SK-N-SH (cell line): ENCODE data around the gene STARD10.
A peak's percentile ranks its signal among the peaks of the same experiment; 100 is the strongest.

Experiments used
- CHD2 ChIP-seq: fragments of 150-350 bp; IDR thresholded peaks from 2 replicates; pipeline ENCODE4 v1.6.1; 2018; ENCODE audit warnings: low read length; ENCODE audit not compliant: partially characterized antibody
- POLR2AphosphoS5 ChIP-seq: IDR thresholded peaks from 2 replicates; pipeline ENCODE4 v1.6.1; 2012; ENCODE audit warnings: low read depth, low read length
- SIN3A ChIP-seq: IDR thresholded peaks from 2 replicates; pipeline ENCODE4 v1.6.1; 2012; ENCODE audit warnings: low read depth, mild to moderate bottlenecking, low read length, moderate library complexity, borderline replicate concordance
- TAF1 ChIP-seq: IDR thresholded peaks from 2 replicates; pipeline ENCODE4 v1.6.1; 2012; ENCODE audit warnings: low read depth, mild to moderate bottlenecking, low read length, moderate library complexity, borderline replicate concordance
- TF ChIP-seq, protein P1 (sequence below): fragments of 200-600 bp; sonication (generic); IDR thresholded peaks from 2 replicates; pipeline ENCODE4 v1.6.1; 2017; ENCODE audit warnings: antibody characterized with exemption, mild to moderate bottlenecking, moderate library complexity

DNA sequence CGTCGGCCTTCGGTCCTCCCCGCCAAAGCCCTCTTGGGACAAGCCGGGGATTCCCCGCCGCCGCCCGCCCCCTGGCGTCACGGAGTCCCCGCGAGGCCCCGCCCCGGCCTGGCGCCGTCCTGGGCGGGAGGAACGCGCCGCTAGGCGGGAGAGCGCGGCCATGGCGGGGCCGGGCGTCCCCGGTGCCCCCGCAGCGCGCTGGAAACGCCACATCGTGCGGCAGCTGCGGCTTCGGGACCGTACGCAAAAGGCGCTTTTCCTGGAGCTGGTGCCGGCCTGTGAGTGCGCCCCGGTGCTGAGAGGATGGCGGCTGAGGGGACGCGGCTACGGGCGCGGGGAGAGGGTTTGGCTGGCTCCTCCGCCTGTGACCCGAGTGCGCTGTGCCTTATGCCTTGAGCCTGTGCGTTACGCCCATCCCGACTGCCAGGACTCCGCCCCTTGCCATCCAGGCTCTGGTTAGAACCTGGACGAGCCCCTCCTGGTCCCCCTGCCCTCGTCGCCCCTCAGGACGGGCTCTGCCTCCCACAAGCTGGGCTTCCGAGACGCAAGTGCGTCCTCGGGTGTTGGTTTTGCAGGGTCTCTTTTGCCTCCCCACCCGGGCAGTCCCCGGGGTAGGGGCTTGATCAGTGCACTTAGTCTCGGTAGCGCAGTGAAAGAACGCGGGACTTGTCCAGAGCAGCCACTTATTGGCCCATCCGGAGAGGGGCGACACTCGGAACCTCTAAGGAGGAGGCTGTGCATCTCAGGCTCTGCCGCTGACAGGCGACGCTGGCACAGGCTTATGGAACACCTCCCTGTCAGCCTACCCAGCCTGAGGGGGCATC lies 20.7 kb upstream of the STARD10 start, which contains the start of gene ATG16L2:
- TF ChIP-seq CHD2 (peak; percentile 65), POLR2AphosphoS5 (no peak), TAF1 (peak; percentile 23; the same call in 1 of the 2 replicates), SIN3A (peak; percentile 38; the same call in 1 of the 2 replicates)
- TF ChIP-seq, protein P1, sequence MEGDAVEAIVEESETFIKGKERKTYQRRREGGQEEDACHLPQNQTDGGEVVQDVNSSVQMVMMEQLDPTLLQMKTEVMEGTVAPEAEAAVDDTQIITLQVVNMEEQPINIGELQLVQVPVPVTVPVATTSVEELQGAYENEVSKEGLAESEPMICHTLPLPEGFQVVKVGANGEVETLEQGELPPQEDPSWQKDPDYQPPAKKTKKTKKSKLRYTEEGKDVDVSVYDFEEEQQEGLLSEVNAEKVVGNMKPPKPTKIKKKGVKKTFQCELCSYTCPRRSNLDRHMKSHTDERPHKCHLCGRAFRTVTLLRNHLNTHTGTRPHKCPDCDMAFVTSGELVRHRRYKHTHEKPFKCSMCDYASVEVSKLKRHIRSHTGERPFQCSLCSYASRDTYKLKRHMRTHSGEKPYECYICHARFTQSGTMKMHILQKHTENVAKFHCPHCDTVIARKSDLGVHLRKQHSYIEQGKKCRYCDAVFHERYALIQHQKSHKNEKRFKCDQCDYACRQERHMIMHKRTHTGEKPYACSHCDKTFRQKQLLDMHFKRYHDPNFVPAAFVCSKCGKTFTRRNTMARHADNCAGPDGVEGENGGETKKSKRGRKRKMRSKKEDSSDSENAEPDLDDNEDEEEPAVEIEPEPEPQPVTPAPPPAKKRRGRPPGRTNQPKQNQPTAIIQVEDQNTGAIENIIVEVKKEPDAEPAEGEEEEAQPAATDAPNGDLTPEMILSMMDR: peak; percentile 18
